GM12874 (cell line): ENCODE data around the gene PRDM7.

Experiments
- TF ChIP-seq, protein P1 (sequence below): IDR thresholded peaks from 2 replicates; pipeline ENCODE4 v1.5.1; 2011; ENCODE audit warnings: low read depth, mild to moderate bottlenecking, control low read depth, low read length, moderate library complexity; ENCODE audit not compliant: insufficient read depth

Gene PRDM7

DNA sequence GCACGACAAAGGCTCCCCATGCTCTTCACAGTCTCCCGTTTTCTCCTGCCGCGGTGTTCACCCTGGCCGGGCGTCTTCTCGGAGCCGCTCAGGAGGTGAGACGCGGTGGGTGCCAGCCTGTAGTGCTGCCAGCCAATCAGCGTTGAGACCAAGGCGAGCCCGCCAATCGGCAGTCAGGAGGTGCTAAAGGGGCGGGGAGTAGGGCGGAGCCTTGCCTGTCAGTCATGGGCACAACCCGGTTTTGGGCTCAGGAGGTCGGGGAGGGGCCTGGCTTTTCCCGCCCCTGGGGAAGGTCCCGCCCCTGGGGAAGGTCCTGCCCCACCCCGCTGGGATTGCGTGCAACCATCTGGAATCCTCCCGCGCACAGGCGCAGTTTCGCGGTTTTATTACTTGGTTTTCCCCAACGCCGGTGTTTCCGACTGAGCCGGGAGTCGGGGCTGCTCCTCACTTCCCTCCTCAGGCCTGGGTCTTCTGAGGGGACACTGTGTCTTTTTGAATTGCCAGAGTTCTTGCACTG, at the start of gene PRDM7:
PRDM7 (minus strand) TSS at position 92 of the 517 bp plus-strand sequence. CDS start 1,421 bp downstream, outside the sequence.
- TF ChIP-seq, protein P1, sequence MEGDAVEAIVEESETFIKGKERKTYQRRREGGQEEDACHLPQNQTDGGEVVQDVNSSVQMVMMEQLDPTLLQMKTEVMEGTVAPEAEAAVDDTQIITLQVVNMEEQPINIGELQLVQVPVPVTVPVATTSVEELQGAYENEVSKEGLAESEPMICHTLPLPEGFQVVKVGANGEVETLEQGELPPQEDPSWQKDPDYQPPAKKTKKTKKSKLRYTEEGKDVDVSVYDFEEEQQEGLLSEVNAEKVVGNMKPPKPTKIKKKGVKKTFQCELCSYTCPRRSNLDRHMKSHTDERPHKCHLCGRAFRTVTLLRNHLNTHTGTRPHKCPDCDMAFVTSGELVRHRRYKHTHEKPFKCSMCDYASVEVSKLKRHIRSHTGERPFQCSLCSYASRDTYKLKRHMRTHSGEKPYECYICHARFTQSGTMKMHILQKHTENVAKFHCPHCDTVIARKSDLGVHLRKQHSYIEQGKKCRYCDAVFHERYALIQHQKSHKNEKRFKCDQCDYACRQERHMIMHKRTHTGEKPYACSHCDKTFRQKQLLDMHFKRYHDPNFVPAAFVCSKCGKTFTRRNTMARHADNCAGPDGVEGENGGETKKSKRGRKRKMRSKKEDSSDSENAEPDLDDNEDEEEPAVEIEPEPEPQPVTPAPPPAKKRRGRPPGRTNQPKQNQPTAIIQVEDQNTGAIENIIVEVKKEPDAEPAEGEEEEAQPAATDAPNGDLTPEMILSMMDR: no peak

DNA sequence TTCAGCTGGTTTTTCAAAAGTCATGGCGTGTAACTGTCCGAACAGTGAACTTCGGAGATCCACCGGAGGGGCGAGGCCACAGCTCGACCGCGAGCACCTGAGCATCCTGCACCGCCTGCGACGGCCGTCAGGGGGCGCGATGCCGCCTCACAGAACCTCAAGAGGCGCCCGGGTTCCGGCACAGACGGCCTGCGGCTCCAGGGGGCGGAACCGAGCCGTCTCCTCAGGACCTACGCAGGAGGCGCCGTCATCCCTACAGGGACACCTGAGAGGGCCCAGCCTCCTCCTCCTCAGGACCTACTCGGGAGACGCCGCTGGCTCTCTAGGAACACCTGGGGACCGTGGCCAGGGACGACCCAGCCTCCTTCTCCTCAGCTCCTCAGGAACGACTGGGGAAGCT, 29.1 kb upstream of the PRDM7 start:
- TF ChIP-seq, protein P1: peak; percentile 37

DNA sequence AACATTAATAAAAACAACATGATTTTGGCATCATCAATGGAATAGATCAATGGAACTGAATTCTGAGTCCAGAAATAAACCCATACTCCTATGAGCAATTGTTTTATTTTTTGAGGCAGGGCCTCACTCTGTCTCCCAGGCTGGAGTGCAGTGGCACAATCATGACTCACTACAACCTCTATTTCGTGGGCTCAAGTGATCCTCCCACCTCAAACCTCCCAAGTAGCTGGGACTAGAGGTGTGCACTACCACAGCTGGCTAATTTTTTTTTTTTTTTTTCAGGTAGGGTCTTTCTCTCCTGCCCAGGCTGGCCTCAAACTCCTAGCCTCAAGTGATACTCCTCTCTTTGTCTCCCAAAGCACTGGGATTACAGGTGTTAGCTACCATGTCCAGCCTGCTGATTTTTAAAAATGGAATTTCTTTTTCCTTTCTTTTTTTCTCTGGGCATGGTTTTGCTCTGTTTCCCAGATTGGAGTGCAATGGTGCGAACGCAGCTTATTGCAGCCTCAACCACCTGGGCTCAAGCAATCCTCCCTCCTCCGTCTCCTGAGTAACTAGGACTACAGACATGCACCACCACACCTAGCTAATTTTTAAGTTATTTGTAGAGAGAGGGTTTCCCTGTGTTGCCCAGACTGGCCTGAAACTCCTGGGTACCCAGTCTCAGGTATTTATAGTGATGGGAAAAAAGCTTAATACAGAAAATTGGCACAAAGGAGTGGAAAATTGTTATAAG, 7.3 kb upstream of the PRDM7 start:
- TF ChIP-seq, protein P1: no peak

DNA sequence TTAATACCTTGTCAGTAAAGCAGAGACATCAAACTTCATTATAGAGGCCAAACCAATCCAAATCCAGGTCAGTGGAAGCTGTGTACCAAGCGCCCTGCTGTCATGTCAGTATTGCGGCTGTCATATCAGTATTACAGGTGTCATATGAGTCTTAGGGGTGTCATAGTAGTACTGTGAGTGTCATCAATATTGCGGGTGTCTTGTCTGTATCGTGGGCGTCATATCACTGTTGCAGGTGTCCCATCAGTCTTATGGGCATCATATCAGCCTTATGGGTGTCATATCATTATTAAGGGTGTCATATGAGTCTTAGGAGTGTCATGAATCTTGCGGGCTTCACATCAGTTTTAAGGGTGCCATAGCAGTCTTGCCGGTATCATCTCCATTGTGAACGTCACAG, 6.0 kb upstream of the PRDM7 start:
- TF ChIP-seq, protein P1: no peak

DNA sequence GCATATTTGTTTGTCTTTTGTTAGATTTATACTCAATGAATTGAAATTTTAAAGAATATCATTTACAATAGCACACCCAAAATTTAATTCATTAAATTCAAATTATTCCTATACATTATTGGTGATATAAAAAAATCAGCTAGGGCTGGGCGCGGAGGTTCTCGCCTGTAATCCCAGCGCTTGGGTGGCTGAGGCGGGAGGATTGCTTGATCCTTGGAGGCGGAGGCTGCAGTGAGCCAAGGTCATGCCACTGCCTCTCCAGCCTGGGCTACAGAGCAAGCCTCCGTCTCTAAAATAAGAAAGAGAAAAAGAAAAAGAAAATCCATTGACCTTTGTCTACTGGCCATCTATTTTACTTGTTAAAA, 4.5 kb upstream of the PRDM7 start:
- TF ChIP-seq, protein P1: no peak

DNA sequence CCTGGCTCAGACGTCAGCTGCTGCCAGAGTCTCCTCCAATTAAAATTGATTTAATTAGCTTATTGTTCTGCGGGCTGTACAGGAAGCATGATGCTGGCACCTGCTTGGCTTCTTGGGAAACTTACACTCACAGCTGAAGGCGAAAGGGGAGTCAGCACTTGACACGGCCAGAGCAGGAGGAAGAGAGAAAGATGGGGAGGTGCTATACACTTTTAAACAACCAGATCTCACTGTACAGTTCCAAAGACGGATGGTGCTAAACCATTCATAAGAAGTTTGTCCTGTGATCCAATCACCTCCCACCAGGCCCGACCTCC, 1.4 kb upstream of the PRDM7 start:
- TF ChIP-seq, protein P1: no peak

DNA sequence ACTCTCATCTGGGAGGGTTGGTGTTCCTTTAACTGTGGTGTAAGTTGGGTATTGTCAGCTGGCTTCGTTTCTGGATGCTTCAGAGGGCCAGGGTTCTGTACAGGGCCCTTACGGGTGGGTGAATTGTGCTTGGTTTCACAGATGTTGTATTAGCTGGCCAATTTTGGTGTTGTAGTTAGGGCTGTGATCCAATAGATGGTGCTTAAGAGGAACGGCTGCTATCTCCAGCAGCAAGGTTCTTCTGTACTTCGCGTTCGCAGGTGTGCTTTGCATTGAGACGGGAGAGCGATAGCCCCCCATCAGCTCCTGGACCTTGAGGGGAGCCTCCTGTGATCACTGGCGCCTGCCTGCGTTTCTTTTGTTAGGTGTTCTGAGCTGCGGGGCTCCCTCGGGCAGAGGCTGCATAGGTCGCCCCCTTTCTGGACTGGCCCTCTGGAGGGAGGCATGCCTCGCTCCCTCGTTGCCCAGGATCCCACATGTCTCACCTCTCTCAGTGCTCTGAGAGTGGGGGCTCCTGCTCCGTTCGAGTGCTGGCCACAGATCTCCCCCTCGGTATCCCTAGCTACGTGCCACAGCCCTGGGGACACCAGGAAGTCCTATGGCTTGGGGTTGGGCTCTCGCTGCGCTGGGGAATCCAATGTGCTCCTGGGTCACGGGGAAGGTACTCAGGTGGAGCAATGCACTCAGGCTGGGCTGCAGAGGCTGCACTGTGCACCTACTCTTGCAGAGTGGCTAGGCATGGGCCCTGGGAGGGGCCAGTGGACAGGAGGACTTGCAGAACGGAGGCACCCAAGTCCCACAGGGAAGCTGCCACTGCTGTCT, 837 bp upstream of the PRDM7 start:
- TF ChIP-seq, protein P1: no peak
